Erythroblast (primary cell): ENCODE measurements around the gene POLE.

ENCODE experiments used
- GATA1 ChIP-seq: IDR thresholded peaks from 2 replicates; pipeline ENCODE4 v1.6.1; 2011; ENCODE audit warnings: low read depth, mild to moderate bottlenecking, control low read depth, low read length, moderate library complexity
- POLR2A ChIP-seq: IDR thresholded peaks from 2 replicates; pipeline ENCODE4 v1.6.1; 2011; ENCODE audit warnings: mild to moderate bottlenecking, low read length

GRCh38 chr12:132653567-132654290 is 33.4 kb downstream of the POLE start:
- TF ChIP-seq POLR2A: no peak
- TF ChIP-seq GATA1: no peak
